Large intestine (tissue), 3 donors: ENCODE measurements around the gene RPS26. TPM values are rescaled to one million over a fixed set of nuclear protein-coding genes. Genes with fewer than 3 reads are reported as not detected.
"Not testable (repeated sequence)": the region's sequence is repeated elsewhere in the genome, so short reads cannot be mapped to it uniquely, and the experiment has no call there.

Experiments
- DNase-seq, 2 donors: peaks; one replicate each; pipeline versions ENCODE4 v3.0.0 to v3.0.0-alpha.2; 2013
- H3K27ac ChIP-seq: one replicate; pipeline ENCODE4 v1.5.1; 2013; ENCODE audit warnings: low read length
- H3K27me3 ChIP-seq: 2 replicates; pipeline ENCODE4 v1.6.1; 2013; ENCODE audit warnings: low read length; ENCODE audit not compliant: control insufficient read depth, insufficient read depth
- H3K36me3 ChIP-seq: 2 replicates; pipeline ENCODE4 v1.6.1; 2013; ENCODE audit warnings: low read length; ENCODE audit not compliant: control insufficient read depth, insufficient read depth
- H3K4me1 ChIP-seq: one replicate; pipeline ENCODE4 v1.6.1; 2013; ENCODE audit warnings: low read length; ENCODE audit not compliant: control insufficient read depth, insufficient read depth
- H3K4me3 ChIP-seq: one replicate; pipeline ENCODE4 v1.5.1; 2013; ENCODE audit warnings: low read length
- H3K9me3 ChIP-seq: one replicate; pipeline ENCODE4 v1.6.1; 2013; ENCODE audit warnings: mild to moderate bottlenecking, low read depth, low read length, moderate library complexity; ENCODE audit not compliant: control insufficient read depth
- WGBS: methylation state at CpG from one replicate; pipeline ENCODE4 v1.1.5; 2013; ENCODE audit warnings: low lambda C conversion rate; ENCODE audit not compliant: insufficient coverage; 5-methylcytosine and 5-hydroxymethylcytosine counted together
- polyA plus RNA-seq: library from polyadenylated mRNA; unstranded; fragments of 120-200 nt; gene quantifications from one replicate; pipeline ENCODE4 v1.2.1, GENCODE V29; 2013

RPS26 gene
- polyA plus RNA-seq, 1 donor, result 232 TPM

DNA sequence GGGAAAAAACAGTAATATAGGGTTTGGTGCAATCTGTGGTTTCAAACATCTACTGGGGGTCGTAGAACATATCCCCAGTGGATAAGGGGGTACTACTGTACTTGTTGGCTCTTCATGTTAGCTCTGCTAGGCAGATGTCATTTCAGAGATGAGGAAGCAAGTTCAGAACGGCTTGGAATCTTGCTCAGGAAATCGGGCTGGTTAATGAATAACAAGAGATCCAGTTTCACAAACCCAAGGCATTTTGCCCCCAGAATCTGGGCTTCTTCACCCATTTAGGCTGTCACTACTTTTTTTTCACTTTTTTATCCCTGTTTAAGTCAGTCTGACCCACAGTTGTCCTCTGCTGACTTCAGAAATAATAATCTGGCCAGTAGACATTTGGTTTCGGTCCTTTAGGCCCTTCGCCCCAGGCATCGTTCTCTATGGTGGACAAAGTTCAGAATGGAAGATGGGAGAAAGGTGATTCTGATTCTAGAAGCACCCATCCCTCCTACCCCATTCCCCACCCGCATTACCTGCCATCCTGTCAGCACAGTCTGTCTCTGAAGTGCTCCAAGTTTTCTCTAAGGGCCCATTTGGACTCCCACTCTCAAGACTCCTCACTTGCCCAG is 40.1 kb upstream of the RPS26 start:
- H3K9me3 ChIP-seq, result no peaks in the 10 kb centered on the region

DNA sequence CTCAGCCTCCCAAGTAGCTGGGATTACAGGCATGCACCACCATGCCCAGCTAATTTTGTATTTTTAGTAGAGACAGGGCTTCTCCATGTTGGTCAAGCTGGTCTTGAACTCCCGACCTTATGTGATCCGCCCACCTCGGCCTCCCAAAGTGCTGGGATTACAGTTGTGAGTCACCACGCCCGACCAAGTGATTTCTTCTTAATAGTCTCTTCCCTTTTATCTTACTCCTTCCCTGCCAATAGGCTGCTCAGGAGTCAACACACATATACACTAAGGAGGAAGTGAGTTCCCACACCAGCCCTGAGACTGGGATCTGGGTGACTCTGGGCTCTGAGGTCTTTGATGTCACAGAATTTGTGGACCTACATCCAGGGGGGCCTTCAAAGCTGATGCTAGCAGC is 38.3 kb upstream of the RPS26 start:
- H3K9me3 ChIP-seq, DNase-seq, H3K27ac ChIP-seq, H3K27me3 ChIP-seq, H3K4me3 ChIP-seq: not testable (repeated sequence)
- no CpG with 5 or more reads among the region's 5 CpGs for WGBS
- peaks cover 35% of the 10 kb centered on the region for H3K36me3 ChIP-seq
- H3K4me1 ChIP-seq, result peaks cover 35% of the 10 kb centered on the region

More for the DNA sequence above, 40.1 kb upstream of the RPS26 start:
- H3K36me3 ChIP-seq, result peaks cover 35% of the 10 kb centered on the region
- WGBS, result no CpG with 5 or more reads among the region's 7 CpGs
- peak overlapping the region; percentile 3 for H3K4me3 ChIP-seq
- peak overlapping the region; percentile 89 for H3K27ac ChIP-seq
- DNase-seq, result peak in 1 of 2 donors; percentile 79
- H3K4me1 ChIP-seq, result peaks cover 36% of the 10 kb centered on the region
- H3K27me3 ChIP-seq, result no peaks in the 10 kb centered on the region

DNA sequence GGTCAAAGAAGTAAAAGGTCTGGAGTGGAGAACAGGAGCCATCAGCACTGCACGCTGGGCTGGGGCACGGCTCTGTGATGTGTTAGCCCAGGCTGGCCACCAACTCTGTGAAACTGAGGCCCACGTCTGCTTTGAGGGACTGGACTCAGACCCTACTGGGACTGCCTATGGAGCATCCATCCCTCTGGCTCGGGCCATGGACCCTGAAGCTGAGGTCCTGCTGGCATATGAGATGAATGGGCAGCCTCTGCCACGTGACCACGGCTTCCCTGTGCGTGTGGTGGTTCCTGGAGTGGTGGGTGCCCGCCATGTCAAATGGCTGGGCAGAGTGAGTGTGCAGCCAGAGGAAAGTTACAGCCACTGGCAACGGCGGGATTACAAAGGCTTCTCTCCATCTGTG is 37.5 kb upstream of the RPS26 start:
- H3K36me3 ChIP-seq, result peaks cover 33% of the 10 kb centered on the region
- H3K9me3 ChIP-seq, result no peaks in the 10 kb centered on the region
- no CpG with 5 or more reads among the region's 10 CpGs for WGBS

DNA sequence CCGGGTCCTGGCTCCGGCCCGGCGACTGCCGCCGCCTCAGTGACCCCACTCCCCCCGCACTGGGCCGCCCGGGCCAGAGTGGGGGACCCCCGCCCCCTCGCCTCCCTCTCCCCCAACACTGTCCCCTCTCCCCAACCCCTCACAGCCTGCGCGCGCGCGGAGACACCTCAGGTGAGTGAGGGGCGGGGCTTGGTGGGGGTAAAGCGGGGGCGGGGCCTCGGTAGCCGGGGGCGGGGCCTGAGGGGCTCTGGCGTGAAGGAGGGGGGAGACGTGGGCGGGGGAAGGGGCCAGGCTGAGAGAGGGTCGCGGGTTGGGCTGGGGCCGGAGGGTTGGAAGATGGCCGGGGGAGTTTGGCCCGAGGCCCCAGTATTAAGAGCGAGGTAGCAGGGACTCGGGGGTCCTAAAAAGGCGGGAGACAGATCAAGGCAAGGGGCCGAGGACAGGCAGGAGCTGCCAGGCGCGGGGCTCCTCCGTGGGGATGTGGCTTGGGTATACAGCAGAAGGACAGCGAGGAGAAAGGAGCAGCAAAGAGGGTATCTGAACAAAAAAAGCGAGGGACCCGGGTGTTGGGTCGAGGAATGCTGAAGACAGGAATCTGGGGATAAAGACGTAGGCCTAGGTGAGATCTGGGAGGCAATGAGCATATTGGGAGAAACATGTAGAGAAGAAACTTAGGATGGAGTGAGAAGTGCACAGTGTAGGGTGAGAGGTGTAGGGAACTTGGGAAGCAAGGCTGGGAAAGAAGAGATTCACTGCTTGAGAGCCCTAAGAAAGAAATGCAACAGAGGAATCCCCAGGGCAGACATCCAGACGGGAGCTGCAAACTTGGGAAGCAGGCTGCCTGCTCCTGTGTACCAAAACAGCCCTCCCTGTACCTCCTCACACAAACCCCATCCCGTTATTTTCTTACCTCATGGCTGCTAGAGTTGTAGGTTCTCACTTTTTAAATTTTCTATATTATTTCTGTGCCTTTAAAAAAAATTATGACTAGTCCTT is 33.9 kb upstream of the RPS26 start:
- H3K9me3 ChIP-seq, result no peaks in the 10 kb centered on the region
- WGBS, result 3% methylated on average over 5 of the region's 44 CpGs
- H3K27ac ChIP-seq, result peak overlapping the region; percentile 84
- H3K36me3 ChIP-seq, result peaks cover 24% of the 10 kb centered on the region
- no peaks in the 10 kb centered on the region for H3K27me3 ChIP-seq
- DNase-seq, result peak in 1 of 2 donors; percentile 53
- peaks cover 30% of the 10 kb centered on the region for H3K4me1 ChIP-seq
- H3K4me3 ChIP-seq, result peak overlapping the region; percentile 72

More for the DNA sequence above, 37.5 kb upstream of the RPS26 start:
- Histone ChIP-seq H3K4me3 (no peak overlapping the region), H3K4me1 (peaks cover 34% of the 10 kb centered on the region), H3K27ac (no peak overlapping the region), H3K27me3 (no peaks in the 10 kb centered on the region)
- no peak for DNase-seq

DNA sequence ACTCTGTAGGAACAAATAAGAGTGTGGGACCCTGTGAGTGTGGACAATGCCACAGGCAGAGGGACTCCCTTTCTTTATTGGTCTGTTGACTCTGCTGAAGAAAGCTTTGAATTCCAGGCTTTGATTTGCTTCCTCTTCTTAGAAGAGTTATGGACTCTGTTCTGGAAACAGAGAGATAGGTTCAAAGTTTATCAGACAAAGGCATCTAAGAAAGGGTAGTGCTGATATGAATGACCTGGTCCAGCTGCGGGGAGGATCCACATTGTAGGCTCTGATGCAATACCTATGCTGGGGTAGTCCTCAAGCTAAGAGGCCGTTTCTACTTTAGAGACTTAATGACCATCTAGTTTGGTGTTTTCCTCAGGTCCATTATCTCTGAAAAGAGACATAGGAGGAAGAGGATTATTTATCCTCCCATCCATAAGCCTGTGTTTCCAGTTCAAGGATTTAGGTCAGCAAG is 31.6 kb upstream of the RPS26 start:
- no CpG with 5 or more reads among the region's 2 CpGs for WGBS
- DNase-seq, result peak in 1 of 2 donors; percentile 55
- H3K27ac ChIP-seq, result peak overlapping the region; percentile 71
- H3K27me3 ChIP-seq, result no peaks in the 10 kb centered on the region
- no peaks in the 10 kb centered on the region for H3K9me3 ChIP-seq
- peaks cover 2% of the 10 kb centered on the region for H3K36me3 ChIP-seq
- H3K4me1 ChIP-seq, result peaks cover 51% of the 10 kb centered on the region
- no peak overlapping the region for H3K4me3 ChIP-seq

- no peaks in the 10 kb centered on the region for H3K27me3 ChIP-seq
- no CpG with 5 or more reads among the region's 2 CpGs for WGBS
- H3K4me1 ChIP-seq, result peaks cover 56% of the 10 kb centered on the region
- peak overlapping the region; percentile 71 for H3K27ac ChIP-seq
- H3K9me3 ChIP-seq, result no peaks in the 10 kb centered on the region
- no peak for DNase-seq
- no peak overlapping the region for H3K4me3 ChIP-seq
- H3K36me3 ChIP-seq, result no peaks in the 10 kb centered on the region
These were observed 30.1 kb upstream of the RPS26 start for GRCh38 chr12:56011509-56012090.

DNA sequence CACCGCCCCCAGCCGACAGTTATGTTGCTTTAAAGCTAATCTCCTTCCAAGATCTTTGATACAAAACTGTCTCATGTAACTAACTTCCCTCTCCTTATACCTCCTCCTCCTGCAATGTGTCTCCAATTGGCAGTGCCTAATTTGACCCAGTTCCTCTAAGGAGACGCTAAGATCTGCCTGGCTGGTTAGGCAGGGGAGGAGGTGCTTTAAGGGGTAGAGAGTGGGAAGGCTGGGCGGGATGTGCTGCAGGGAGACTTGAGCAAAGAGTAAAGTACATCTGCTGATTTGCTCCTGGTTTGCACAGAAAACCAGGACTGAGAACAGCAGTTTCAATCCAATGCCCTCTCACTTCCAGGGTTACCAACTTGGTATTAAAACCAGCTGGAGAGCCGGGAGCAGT is 28.2 kb upstream of the RPS26 start:
- Histone ChIP-seq H3K27ac (peak overlapping the region; percentile 84), H3K36me3 (no peaks in the 10 kb centered on the region), H3K4me1 (peaks cover 65% of the 10 kb centered on the region), H3K4me3 (no peak overlapping the region), H3K27me3 (no peaks in the 10 kb centered on the region), H3K9me3 (no peaks in the 10 kb centered on the region)
- DNase-seq, result peak; percentile 38 to 75
- no CpG with 5 or more reads among the region's 5 CpGs for WGBS

GRCh38 chr12:56014205-56014604 is 27.5 kb upstream of the RPS26 start:
- Histone ChIP-seq H3K4me3 (no peak overlapping the region), H3K27ac (peak overlapping the region; percentile 84), H3K27me3 (no peaks in the 10 kb centered on the region), H3K9me3 (no peaks in the 10 kb centered on the region), H3K4me1 (peaks cover 68% of the 10 kb centered on the region), H3K36me3 (no peaks in the 10 kb centered on the region)
- WGBS, result no CpG with 5 or more reads among the region's 2 CpGs
- DNase-seq, result peak; percentile 71 to 90

- no CpG with 5 or more reads among the region's 4 CpGs for WGBS
- Histone ChIP-seq H3K27me3 (no peaks in the 10 kb centered on the region), H3K9me3 (no peaks in the 10 kb centered on the region), H3K27ac (peak overlapping the region; percentile 82), H3K36me3 (no peaks in the 10 kb centered on the region), H3K4me1 (peaks cover 77% of the 10 kb centered on the region), H3K4me3 (no peak overlapping the region)
- DNase-seq, result no peak
These were observed 24.5 kb upstream of the RPS26 start for GRCh38 chr12:56017181-56017580.

DNA sequence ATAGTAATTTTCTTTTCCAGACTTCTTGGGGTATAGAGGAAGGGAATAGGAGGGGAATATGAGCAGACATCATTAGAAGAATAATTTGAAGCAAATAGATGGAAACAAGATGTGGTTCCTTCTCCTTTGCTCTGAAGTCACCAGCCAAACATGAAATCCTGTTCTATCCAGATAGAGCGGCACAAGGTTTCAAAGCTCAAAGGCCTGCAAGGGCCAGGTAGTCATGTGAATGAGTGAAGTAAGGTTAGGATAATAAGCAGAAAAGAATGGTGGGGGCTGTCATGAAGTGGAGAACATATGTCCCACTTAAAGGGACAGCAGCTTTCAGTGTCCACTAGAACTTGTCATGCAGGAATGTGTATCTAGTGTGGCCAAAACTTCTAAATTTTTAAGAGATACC is 23.4 kb upstream of the RPS26 start:
- peaks cover 73% of the 10 kb centered on the region for H3K4me1 ChIP-seq
- 20% methylated on average over 1 of the region's 1 CpG for WGBS
- DNase-seq, result peak; percentile 66 to 87
- H3K9me3 ChIP-seq, result no peaks in the 10 kb centered on the region
- H3K4me3 ChIP-seq, result no peak overlapping the region
- peak overlapping the region; percentile 82 for H3K27ac ChIP-seq
- no peaks in the 10 kb centered on the region for H3K27me3 ChIP-seq
- no peaks in the 10 kb centered on the region for H3K36me3 ChIP-seq
